Panc1 (cell line): Measurements from ENCODE around the gene BTLA. TPM values are rescaled to one million over a fixed set of nuclear protein-coding genes. Genes with fewer than 3 reads are reported as not detected.

Experiments
- ATAC-seq: fragments of 200-7000 bp; cut with Tn5 transposase; 2 replicates; pipeline ENCODE4 v1.9.1; 2020; ENCODE audit warnings: mild to moderate bottlenecking, moderate library complexity
- Bru-seq: library from RNA; stranded (reverse); fragments of 400-500 nt; gene quantifications from one replicate; lab custom pipeline; 2021; lab: Mats Ljungman, UMichigan
- BruChase-seq, 2 experiments: library from RNA; stranded (reverse); fragments of 400-500 nt; gene quantifications; one replicate each; lab custom pipeline; 2021; lab: Mats Ljungman, UMichigan
- BruUV-seq: library from RNA; stranded (reverse); fragments of 400-500 nt; replicated peaks from 2 replicates; lab custom pipeline; 2021; lab: Mats Ljungman, UMichigan
- CTCF ChIA-PET: fragments of 300-600 bp; sonication (Branson Sonifier 250); formaldehyde crosslinking; loops from one replicate; lab custom pipeline; 2022; ENCODE audit warnings: antibody characterized with exemption; lab: Charles Lee
- POLR2A ChIA-PET: fragments of 300-600 bp; sonication (Branson Sonifier 250); formaldehyde crosslinking; loops from one replicate; lab custom pipeline; 2022; ENCODE audit warnings: antibody characterized with exemption; lab: Charles Lee
- DNase-seq: peaks from one replicate; pipeline ENCODE4 v3.0.0-alpha.2; 2010; ENCODE audit warnings: low read depth, low spot score
- H3K27ac ChIP-seq: 2 replicates; pipeline ENCODE4 v1.5.1; 2011; ENCODE audit warnings: mild to moderate bottlenecking, low read length, inconsistent platforms
- H3K27me3 ChIP-seq: fragments of 200-500 bp; sonication (Bioruptor generic); 2 replicates; pipeline ENCODE4 v1.6.0; 2014; ENCODE audit warnings: low read length, inconsistent platforms; ENCODE audit not compliant: control insufficient read depth, insufficient read depth
- H3K36me3 ChIP-seq: fragments of 200-500 bp; sonication (Bioruptor generic); 2 replicates; pipeline ENCODE4 v1.5.1; 2014; ENCODE audit warnings: inconsistent platforms, mild to moderate bottlenecking, low read length, moderate library complexity; ENCODE audit not compliant: control insufficient read depth, insufficient read depth
- H3K4me1 ChIP-seq: 2 replicates; pipeline ENCODE4 v1.5.1; 2011; ENCODE audit warnings: inconsistent platforms, mild to moderate bottlenecking, low read length, moderate library complexity; ENCODE audit not compliant: control insufficient read depth, insufficient read depth
- H3K4me3 ChIP-seq, 2 experiments: 2 replicates each; pipeline ENCODE4 v1.5.1; 2011 to 2012; ENCODE audit warnings: low read depth in 2 of 2, low read length in 2 of 2, mild to moderate bottlenecking in 2 of 2, inconsistent platforms in 1 of 2, moderate library complexity in 1 of 2
- H3K9me3 ChIP-seq: fragments of 200-500 bp; sonication (Bioruptor generic); 2 replicates; pipeline ENCODE4 v1.5.1; 2014; ENCODE audit warnings: low read depth, mild to moderate bottlenecking, inconsistent platforms, low read length, moderate library complexity; ENCODE audit not compliant: control insufficient read depth, insufficient read depth
- POLR2AphosphoS5 ChIP-seq: IDR thresholded peaks from 2 replicates; pipeline ENCODE4 v1.6.1; 2012; ENCODE audit warnings: mild to moderate bottlenecking, low read depth, low read length, moderate library complexity
- SIN3A ChIP-seq: IDR thresholded peaks from 2 replicates; pipeline ENCODE4 v1.6.1; 2012; ENCODE audit warnings: low read depth, mild to moderate bottlenecking, low read length, moderate library complexity, borderline replicate concordance; ENCODE audit not compliant: insufficient read depth
- TCF7L2 ChIP-seq: IDR thresholded peaks from 2 replicates; pipeline ENCODE4 v1.6.1; 2011; ENCODE audit warnings: mild to moderate bottlenecking, low read depth, low read length, inconsistent platforms
- in situ Hi-C: cut with HindIII; loops from 2 replicates; pipeline ENCODE4 v1.10.0; 2016; ENCODE audit warnings: low sequenced_read_pairs, low pct_unique_long_range_greater_than_20kb
- intact Hi-C: fragments of 100-400 bp; cut with micrococcal nuclease; formaldehyde crosslinking; loops from one replicate; pipeline ENCODE4 v1.10.0; 2022; ENCODE audit not compliant: unreplicated experiment
- long read RNA-seq: library from polyadenylated mRNA; unstranded; transcript quantifications from one replicate; pipeline ENCODE4 v2.0.0, GENCODE V29; 2021; ENCODE audit not compliant: unreplicated experiment
- polyA plus RNA-seq: library from polyadenylated mRNA; unstranded; fragments of >200 nt; gene quantifications from one replicate; pipeline ENCODE4 v1.2.1, GENCODE V29; 2012; ENCODE audit warnings: missing spikeins; ENCODE audit not compliant: insufficient read length
- total RNA-seq: library from RNA; stranded (reverse); gene quantifications from one replicate; pipeline ENCODE4 v1.2.1, GENCODE V29; 2021; ENCODE audit not compliant: unreplicated experiment
- TF ChIP-seq, protein P1 (sequence below): fragments of 450-650 bp; IDR thresholded peaks from 2 replicates; pipeline ENCODE4 v1.5.1; 2017; ENCODE audit warnings: mild to moderate bottlenecking
- TF ChIP-seq, protein P2 (sequence below), 2 experiments: IDR thresholded peaks; 2 replicates each; pipeline ENCODE4 v1.6.1; 2011 to 2012; ENCODE audit warnings: low read depth in 2 of 2, control low read depth in 1 of 2, low read length in 1 of 2, mild to moderate bottlenecking in 1 of 2, moderate library complexity in 1 of 2; ENCODE audit not compliant: insufficient read depth in 1 of 2

Gene BTLA, protein sequence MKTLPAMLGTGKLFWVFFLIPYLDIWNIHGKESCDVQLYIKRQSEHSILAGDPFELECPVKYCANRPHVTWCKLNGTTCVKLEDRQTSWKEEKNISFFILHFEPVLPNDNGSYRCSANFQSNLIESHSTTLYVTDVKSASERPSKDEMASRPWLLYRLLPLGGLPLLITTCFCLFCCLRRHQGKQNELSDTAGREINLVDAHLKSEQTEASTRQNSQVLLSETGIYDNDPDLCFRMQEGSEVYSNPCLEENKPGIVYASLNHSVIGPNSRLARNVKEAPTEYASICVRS
- total RNA-seq (not detected), Bru-seq, nascent RNA (percentile 12 among the genes with signal in this experiment), BruChase-seq, experiment 1, labeled RNA remaining after a 2-hour chase (percentile 20 among the genes with signal in this experiment), BruChase-seq, experiment 2, labeled RNA remaining after a 6-hour chase (percentile 22 among the genes with signal in this experiment)
- polyA plus RNA-seq, result not detected
- long read RNA-seq, result 0 reads

DNA sequence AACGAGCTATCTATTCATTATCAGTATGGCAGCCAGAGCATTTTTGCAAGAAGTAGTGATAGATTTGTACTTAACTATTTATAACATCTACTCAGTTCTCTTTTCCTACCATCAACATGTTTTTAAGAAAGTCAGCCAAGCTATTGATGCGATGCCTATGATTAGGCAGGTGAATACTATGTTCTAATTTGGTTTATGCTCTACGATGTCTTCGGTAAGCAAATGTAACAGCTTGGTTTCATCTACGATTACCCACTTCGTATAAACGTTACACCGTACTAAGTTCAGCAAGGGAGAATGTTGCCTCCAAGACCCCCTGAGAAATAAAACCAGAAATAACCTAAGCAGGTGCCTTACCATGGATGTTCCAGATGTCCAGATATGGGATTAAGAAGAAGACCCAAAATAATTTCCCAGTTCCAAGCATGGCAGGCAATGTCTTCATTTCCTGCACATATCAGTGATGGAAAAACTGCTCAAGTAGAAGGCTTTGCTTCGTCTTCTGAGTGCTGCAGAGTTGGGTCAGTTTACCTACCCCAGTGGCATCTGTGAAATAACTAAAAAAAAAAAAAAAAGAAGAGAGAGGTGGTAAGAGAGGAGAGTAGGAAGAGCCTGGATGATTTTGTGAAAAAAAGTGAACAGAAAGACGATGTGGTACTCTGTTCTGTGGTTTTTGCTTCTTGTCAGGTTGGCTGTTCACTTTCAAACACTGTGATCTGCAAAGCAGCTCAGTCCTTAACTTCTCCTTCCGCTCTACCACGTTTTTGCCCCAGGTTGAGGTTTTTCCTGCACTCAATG lies at the start of gene BTLA:
BTLA (minus strand) TSS at position 559 of the 798 bp plus-strand sequence; CDS start at position 445, 114 bp downstream.
- intact Hi-C loops, result no loop called here
- ATAC-seq, result no peak
- in situ Hi-C loops, result no loop called here

DNA sequence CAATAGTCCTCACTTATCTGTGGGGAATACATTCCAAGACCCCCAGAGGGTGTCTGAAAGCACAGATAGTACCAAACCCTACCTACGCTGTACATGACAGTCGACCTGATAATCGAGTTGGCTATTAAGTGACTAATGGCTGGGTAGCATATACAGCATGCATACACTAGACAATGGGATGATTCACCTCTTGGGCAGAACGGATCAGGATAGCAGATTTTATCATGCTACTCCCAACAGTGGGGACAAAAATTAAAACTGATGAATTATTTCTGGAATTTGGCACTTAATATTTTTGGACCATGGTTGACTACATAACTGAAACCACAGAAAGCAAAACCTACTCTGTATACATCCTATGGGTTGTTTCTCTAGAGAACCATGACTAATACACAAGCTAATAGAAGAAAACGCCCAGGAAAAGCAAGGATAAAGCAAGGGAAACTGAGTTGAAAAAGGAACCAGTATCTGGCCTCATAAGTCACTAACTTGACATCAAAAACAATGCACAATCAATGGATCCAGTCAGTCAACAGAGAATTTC lies 47.0 kb upstream of the BTLA start:
- BruUV-seq, result no TSS peak
- no peak overlapping the region for H3K27ac ChIP-seq
- H3K27me3 ChIP-seq, result no peaks in the 10 kb centered on the region
- H3K36me3 ChIP-seq, result peaks cover 34% of the 10 kb centered on the region
- ChIA-PET CTCF (no interaction called here), POLR2A (no interaction called here)
- intact Hi-C loops, result no loop called here
- ATAC-seq (no peak), DNase-seq (no peak)
- no peak overlapping the region for H3K4me3 ChIP-seq
- no peaks in the 10 kb centered on the region for H3K9me3 ChIP-seq
- TF ChIP-seq, protein P1, sequence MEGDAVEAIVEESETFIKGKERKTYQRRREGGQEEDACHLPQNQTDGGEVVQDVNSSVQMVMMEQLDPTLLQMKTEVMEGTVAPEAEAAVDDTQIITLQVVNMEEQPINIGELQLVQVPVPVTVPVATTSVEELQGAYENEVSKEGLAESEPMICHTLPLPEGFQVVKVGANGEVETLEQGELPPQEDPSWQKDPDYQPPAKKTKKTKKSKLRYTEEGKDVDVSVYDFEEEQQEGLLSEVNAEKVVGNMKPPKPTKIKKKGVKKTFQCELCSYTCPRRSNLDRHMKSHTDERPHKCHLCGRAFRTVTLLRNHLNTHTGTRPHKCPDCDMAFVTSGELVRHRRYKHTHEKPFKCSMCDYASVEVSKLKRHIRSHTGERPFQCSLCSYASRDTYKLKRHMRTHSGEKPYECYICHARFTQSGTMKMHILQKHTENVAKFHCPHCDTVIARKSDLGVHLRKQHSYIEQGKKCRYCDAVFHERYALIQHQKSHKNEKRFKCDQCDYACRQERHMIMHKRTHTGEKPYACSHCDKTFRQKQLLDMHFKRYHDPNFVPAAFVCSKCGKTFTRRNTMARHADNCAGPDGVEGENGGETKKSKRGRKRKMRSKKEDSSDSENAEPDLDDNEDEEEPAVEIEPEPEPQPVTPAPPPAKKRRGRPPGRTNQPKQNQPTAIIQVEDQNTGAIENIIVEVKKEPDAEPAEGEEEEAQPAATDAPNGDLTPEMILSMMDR, result no peak
- no peak for TF ChIP-seq SIN3A
- TF ChIP-seq TCF7L2, result no peak
- TF ChIP-seq POLR2AphosphoS5, result no peak
- TF ChIP-seq, protein P2, sequence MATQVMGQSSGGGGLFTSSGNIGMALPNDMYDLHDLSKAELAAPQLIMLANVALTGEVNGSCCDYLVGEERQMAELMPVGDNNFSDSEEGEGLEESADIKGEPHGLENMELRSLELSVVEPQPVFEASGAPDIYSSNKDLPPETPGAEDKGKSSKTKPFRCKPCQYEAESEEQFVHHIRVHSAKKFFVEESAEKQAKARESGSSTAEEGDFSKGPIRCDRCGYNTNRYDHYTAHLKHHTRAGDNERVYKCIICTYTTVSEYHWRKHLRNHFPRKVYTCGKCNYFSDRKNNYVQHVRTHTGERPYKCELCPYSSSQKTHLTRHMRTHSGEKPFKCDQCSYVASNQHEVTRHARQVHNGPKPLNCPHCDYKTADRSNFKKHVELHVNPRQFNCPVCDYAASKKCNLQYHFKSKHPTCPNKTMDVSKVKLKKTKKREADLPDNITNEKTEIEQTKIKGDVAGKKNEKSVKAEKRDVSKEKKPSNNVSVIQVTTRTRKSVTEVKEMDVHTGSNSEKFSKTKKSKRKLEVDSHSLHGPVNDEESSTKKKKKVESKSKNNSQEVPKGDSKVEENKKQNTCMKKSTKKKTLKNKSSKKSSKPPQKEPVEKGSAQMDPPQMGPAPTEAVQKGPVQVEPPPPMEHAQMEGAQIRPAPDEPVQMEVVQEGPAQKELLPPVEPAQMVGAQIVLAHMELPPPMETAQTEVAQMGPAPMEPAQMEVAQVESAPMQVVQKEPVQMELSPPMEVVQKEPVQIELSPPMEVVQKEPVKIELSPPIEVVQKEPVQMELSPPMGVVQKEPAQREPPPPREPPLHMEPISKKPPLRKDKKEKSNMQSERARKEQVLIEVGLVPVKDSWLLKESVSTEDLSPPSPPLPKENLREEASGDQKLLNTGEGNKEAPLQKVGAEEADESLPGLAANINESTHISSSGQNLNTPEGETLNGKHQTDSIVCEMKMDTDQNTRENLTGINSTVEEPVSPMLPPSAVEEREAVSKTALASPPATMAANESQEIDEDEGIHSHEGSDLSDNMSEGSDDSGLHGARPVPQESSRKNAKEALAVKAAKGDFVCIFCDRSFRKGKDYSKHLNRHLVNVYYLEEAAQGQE (IDR thresholded peaks at IDR 0.05; ENCODE audit: insufficient read depth in 1 of 2, low read depth in 2 of 2, low read length in 1 of 2), result no peak
- no peaks in the 10 kb centered on the region for H3K4me1 ChIP-seq
- in situ Hi-C loops, result no loop called here

More for the DNA sequence above, at the start of gene BTLA:
- CTCF ChIA-PET, result no interaction called here
- H3K27me3 ChIP-seq, result no peaks in the 10 kb centered on the region; the same call in 1 of the 2 replicates
- TF ChIP-seq POLR2AphosphoS5 (no peak), TCF7L2 (no peak), SIN3A (no peak)
- TF ChIP-seq, protein P2 (IDR thresholded peaks at IDR 0.05; ENCODE audit: insufficient read depth in 1 of 2, low read depth in 2 of 2, low read length in 1 of 2), result no peak
- TF ChIP-seq, protein P1, result no peak
- H3K36me3 ChIP-seq, result no peaks in the 10 kb centered on the region
- H3K9me3 ChIP-seq, result no peaks in the 10 kb centered on the region
- no peak within 1 kb of the TSS for H3K4me3 ChIP-seq
- BruUV-seq, result no TSS peak
- H3K27ac ChIP-seq, result no peak within 1 kb of the TSS
- H3K4me1 ChIP-seq, result no peaks in the 10 kb centered on the region
- DNase-seq, result no peak
- POLR2A ChIA-PET, result no interaction called here
